Neuronal stem cell (in vitro differentiated cells): ENCODE measurements around the gene IL17D.
A peak's percentile ranks its signal among the peaks of the same experiment; 100 is the strongest.

Experiments
- DNase-seq: peaks from one replicate; pipeline ENCODE4 v3.0.0-alpha.2; 2013; ENCODE audit warnings: low spot score
- H2AFZ ChIP-seq: one replicate; pipeline ENCODE4 v1.6.1; 2013; ENCODE audit warnings: mild to moderate bottlenecking, low read length, inconsistent platforms
- H2AK5ac ChIP-seq: 2 replicates; pipeline ENCODE4 v1.6.1; 2013; ENCODE audit warnings: low read depth, mild to moderate bottlenecking, inconsistent platforms, low read length, moderate library complexity, mixed read lengths
- H2BK120ac ChIP-seq: 2 replicates; pipeline ENCODE4 v1.6.1; 2013; ENCODE audit warnings: low read depth, mild to moderate bottlenecking, inconsistent platforms, low read length, moderate library complexity, mixed read lengths
- H2BK12ac ChIP-seq: one replicate; pipeline ENCODE4 v1.6.1; 2013; ENCODE audit warnings: low read length, inconsistent platforms
- H2BK15ac ChIP-seq: 2 replicates; pipeline ENCODE4 v1.6.1; 2013; ENCODE audit warnings: mild to moderate bottlenecking, low read length, inconsistent platforms, mixed read lengths
- H2BK5ac ChIP-seq: one replicate; pipeline ENCODE4 v1.6.1; 2013; ENCODE audit warnings: inconsistent platforms, mild to moderate bottlenecking, low read length, moderate library complexity
- H3K14ac ChIP-seq: one replicate; pipeline ENCODE4 v1.6.1; 2013; ENCODE audit warnings: low read length, inconsistent platforms
- H3K18ac ChIP-seq: 2 replicates; pipeline ENCODE4 v1.6.1; 2013; ENCODE audit warnings: low read length, inconsistent platforms
- H3K23ac ChIP-seq: 2 replicates; pipeline ENCODE4 v1.6.1; 2013; ENCODE audit warnings: low read depth, mild to moderate bottlenecking, mixed read lengths, low read length, inconsistent platforms; ENCODE audit not compliant: poor library complexity
- H3K27ac ChIP-seq: replicated peaks from 3 replicates; pipeline ENCODE4 v1.5.1; 2013; ENCODE audit warnings: low read length, inconsistent platforms
- H3K27me3 ChIP-seq, 3 experiments: 2 replicates each; pipeline ENCODE4 v1.6.1; 2013; ENCODE audit warnings: low read length in 3 of 3, mild to moderate bottlenecking in 2 of 3, inconsistent platforms in 1 of 3, low read depth in 1 of 3, mixed read lengths in 1 of 3, moderate library complexity in 1 of 3; ENCODE audit not compliant: control insufficient read depth in 3 of 3, insufficient read depth in 3 of 3
- H3K36me3 ChIP-seq, 2 donors: replicated peaks in 1 of 2; 2 replicates each; pipeline ENCODE4 v1.6.1; 2013; ENCODE audit warnings: low read length in 2 of 2; ENCODE audit not compliant: control insufficient read depth in 2 of 2, insufficient read depth in 2 of 2
- H3K4ac ChIP-seq: 2 replicates; pipeline ENCODE4 v1.6.1; 2013; ENCODE audit warnings: inconsistent platforms, mild to moderate bottlenecking, low read length, moderate library complexity
- H3K4me1 ChIP-seq, 2 donors: 1 replicate in 1 of 2; 2 replicates in 1 of 2; pipeline ENCODE4 v1.6.1; 2013; ENCODE audit warnings: low read length in 2 of 2, low read depth in 1 of 2; ENCODE audit not compliant: control insufficient read depth in 2 of 2, insufficient read depth in 1 of 2
- H3K4me2 ChIP-seq: one replicate; pipeline ENCODE4 v1.6.1; 2013; ENCODE audit warnings: mild to moderate bottlenecking, low read length, inconsistent platforms; ENCODE audit not compliant: insufficient read depth, poor library complexity, severe bottlenecking
- H3K4me3 ChIP-seq, 2 donors: 2 replicates each; pipeline ENCODE4 v1.5.1; 2013; ENCODE audit warnings: low read length in 2 of 2, mild to moderate bottlenecking in 2 of 2, inconsistent platforms in 1 of 2, moderate library complexity in 1 of 2
- H3K79me1 ChIP-seq: one replicate; pipeline ENCODE4 v1.6.1; 2013; ENCODE audit warnings: low read depth, mild to moderate bottlenecking, inconsistent platforms, low read length, moderate library complexity
- H3K9ac ChIP-seq: one replicate; pipeline ENCODE4 v1.6.1; 2013; ENCODE audit warnings: mild to moderate bottlenecking, low read depth, low read length, inconsistent platforms; ENCODE audit not compliant: poor library complexity
- H3K9me3 ChIP-seq, 2 donors: replicated peaks in 1 of 2; 2 replicates each; pipeline versions ENCODE3 to v1.6.1; 2013; ENCODE audit warnings: low read length in 2 of 2, mild to moderate bottlenecking in 2 of 2, inconsistent platforms in 1 of 2, low read depth in 1 of 2, mixed read lengths in 1 of 2, moderate library complexity in 1 of 2; ENCODE audit not compliant: control insufficient read depth in 2 of 2, insufficient read depth in 1 of 2
- H4K8ac ChIP-seq: one replicate; pipeline ENCODE4 v1.6.1; 2013; ENCODE audit warnings: low read depth, mild to moderate bottlenecking, inconsistent platforms, low read length, moderate library complexity
- H4K91ac ChIP-seq: one replicate; pipeline ENCODE4 v1.6.1; 2013; ENCODE audit warnings: low read length, low read depth, mild to moderate bottlenecking, inconsistent platforms; ENCODE audit not compliant: poor library complexity
- WGBS, 2 donors: extraction: QIAGEN DNeasy Blood & Tissue Kit; methylation state at CpG; one replicate each; pipeline ENCODE4 v1.1.7; 2013; ENCODE audit warnings: missing lambda C conversion rate in 2 of 2, mixed read lengths in 1 of 2; ENCODE audit not compliant: insufficient read length in 2 of 2, insufficient replicate concordance in 1 of 2; ENCODE audit errors: extremely low coverage in 2 of 2; 5-methylcytosine and 5-hydroxymethylcytosine counted together

The IL17D gene

DNA sequence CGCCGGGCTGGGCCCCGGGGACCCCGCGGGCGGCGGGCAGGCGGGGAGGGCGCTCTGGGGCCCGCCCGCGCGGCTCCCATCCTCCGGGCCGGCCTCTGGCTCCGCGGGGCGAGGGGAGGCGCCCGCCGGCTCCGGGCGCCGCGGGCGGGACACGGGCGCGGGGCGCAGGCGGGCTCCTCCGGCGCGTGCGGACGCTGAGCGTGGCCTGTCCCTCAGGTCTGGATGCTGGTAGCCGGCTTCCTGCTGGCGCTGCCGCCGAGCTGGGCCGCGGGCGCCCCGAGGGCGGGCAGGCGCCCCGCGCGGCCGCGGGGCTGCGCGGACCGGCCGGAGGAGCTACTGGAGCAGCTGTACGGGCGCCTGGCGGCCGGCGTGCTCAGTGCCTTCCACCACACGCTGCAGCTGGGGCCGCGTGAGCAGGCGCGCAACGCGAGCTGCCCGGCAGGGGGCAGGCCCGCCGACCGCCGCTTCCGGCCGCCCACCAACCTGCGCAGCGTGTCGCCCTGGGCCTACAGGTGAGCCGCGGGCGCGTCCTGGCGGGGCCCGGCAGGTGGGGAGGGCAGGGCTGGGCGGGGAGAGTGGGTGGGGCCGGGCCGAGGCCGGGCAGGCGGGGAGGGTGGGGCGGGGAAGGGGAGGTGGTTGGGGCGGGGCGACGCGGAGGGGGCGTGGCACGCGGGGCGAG lies 420 bp downstream of the IL17D start:
- no peak overlapping the region for H3K27ac ChIP-seq
- peak overlapping the region; percentile 81 to 82 for H3K4me3 ChIP-seq
- H2BK12ac ChIP-seq, result no peak overlapping the region
- WGBS, 2 donors, result no CpG with 5 or more reads among the region's 98 CpGs
- H2BK15ac ChIP-seq, result no peak overlapping the region
- no peak overlapping the region for H2BK5ac ChIP-seq
- peak overlapping the region; percentile 83 for H2AFZ ChIP-seq
- H4K8ac ChIP-seq, result no peak overlapping the region
- no peak overlapping the region for H2BK120ac ChIP-seq
- H3K79me1 ChIP-seq, result no peaks in the 10 kb centered on the region
- no peaks in the 10 kb centered on the region for H3K9me3 ChIP-seq
- peak overlapping the region; percentile 51 for H3K4me2 ChIP-seq
- H2AK5ac ChIP-seq, result no peak overlapping the region
- H3K4me1 ChIP-seq, result peaks cover 0 to 8% of the 10 kb centered on the region in 2 donors
- H3K23ac ChIP-seq, result no peak overlapping the region
- no peak overlapping the region for H3K4ac ChIP-seq
- H3K14ac ChIP-seq, result no peak overlapping the region
- H3K27me3 ChIP-seq, result peaks cover 0 to 4% (median 0%) of the 10 kb centered on the region in 3 experiments
- no peak overlapping the region for H3K9ac ChIP-seq
- no peak overlapping the region for H4K91ac ChIP-seq
- peak overlapping the region; percentile 77 for H3K18ac ChIP-seq
- DNase-seq, result peak; percentile 67
- no peaks in the 10 kb centered on the region for H3K36me3 ChIP-seq

DNA sequence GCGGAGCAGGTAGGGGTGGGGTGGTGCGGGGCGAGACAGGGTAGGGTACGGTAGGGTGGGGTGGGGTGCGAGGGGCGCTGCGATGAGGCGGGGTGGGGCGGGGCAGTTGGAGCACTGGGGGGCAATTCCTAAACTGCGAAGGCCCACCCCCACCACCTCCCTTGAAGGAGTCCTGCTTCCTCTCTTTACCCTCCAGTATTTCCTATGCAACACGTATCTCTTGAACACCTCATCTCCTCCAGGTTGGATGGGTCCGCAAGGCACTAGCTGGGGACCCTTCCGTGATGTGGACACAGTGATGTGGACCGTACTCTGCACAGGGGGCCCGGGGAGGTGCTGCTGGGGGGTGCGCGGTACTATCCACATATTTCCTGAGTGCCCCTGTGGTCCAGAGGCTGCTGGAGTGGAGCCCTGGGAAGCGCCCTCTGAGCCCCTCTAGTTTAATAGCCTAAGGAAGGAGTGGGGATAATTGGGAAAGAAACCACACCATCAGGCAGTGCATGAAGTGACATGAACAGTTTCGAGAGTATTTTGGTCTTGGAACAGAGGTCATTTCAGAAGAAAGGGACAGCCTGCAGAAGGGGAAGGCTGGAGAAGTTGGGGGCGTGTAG lies 1.1 kb downstream of the IL17D start:
- Histone ChIP-seq H2AFZ (peak overlapping the region; percentile 72), H3K18ac (no peak overlapping the region), H3K9ac (no peak overlapping the region), H3K4me2 (peak overlapping the region; percentile 29), H3K23ac (no peak overlapping the region), H3K79me1 (no peaks in the 10 kb centered on the region), H3K27me3 (peaks cover 0 to 4% (median 0%) of the 10 kb centered on the region in 3 experiments), H3K36me3 (no peaks in the 10 kb centered on the region), H3K4me1 (peaks cover 0 to 8% of the 10 kb centered on the region in 2 donors), H2BK5ac (no peak overlapping the region), H3K4me3 (peak overlapping the region in 1 of 2 donors; percentile 8), H4K91ac (no peak overlapping the region), H2BK15ac (no peak overlapping the region), H3K27ac (peak overlapping the region; percentile 23), H4K8ac (no peak overlapping the region), H3K4ac (no peak overlapping the region), H2AK5ac (no peak overlapping the region), H2BK120ac (no peak overlapping the region), H3K14ac (no peak overlapping the region), H3K9me3 (no peaks in the 10 kb centered on the region), H2BK12ac (no peak overlapping the region)
- WGBS, 2 donors, result no CpG with 5 or more reads among the region's 20 CpGs
- DNase-seq, result no peak

- Histone ChIP-seq H3K36me3 (no peaks in the 10 kb centered on the region), H2BK15ac (no peak overlapping the region), H3K18ac (no peak overlapping the region), H2BK5ac (no peak overlapping the region), H3K9ac (no peak overlapping the region), H3K79me1 (no peaks in the 10 kb centered on the region), H4K8ac (no peak overlapping the region), H2BK120ac (no peak overlapping the region), H3K9me3 (no peaks in the 10 kb centered on the region), H2AK5ac (no peak overlapping the region), H2AFZ (no peak overlapping the region), H3K14ac (no peak overlapping the region), H3K27me3 (peaks cover 0 to 2% (median 0%) of the 10 kb centered on the region in 3 experiments), H3K4ac (no peak overlapping the region), H3K27ac (no peak overlapping the region), H3K4me3 (no peak overlapping the region), H4K91ac (no peak overlapping the region), H3K4me2 (no peak overlapping the region), H3K23ac (no peak overlapping the region), H2BK12ac (no peak overlapping the region), H3K4me1 (peaks cover 3 to 13% of the 10 kb centered on the region in 2 donors)
- no CpG with 5 or more reads among the region's 5 CpGs for WGBS, 2 donors
- DNase-seq, result no peak
Measured at GRCh38 chr13:20706661-20707060, 3.2 kb downstream of the IL17D start.

DNA sequence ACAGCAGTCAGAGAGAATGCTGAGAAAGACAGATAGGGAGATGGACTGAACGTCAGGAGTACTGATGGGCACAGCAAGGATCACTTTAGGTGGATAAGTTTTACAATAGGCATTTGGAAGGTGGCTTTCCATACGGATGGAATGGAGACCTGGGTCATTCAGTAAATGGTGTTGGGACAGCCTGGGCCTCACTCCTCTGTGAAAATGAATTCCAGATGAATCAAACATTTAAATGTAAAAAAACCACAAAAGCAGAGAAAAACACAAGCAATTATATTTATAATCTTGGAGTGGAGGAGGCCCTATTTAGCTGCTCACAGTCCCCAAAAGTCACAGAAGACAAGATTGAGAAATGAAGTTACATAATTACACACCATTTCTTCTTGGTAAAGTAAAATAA lies 4.7 kb downstream of the IL17D start:
- Histone ChIP-seq H3K79me1 (no peaks in the 10 kb centered on the region), H2AFZ (no peak overlapping the region), H3K4ac (no peak overlapping the region), H3K4me2 (no peak overlapping the region), H2BK120ac (no peak overlapping the region), H3K4me1 (peaks cover 5 to 16% of the 10 kb centered on the region in 2 donors), H3K23ac (no peak overlapping the region), H3K27ac (no peak overlapping the region), H3K18ac (no peak overlapping the region), H3K4me3 (no peak overlapping the region), H3K27me3 (no peaks in the 10 kb centered on the region), H2BK5ac (no peak overlapping the region), H2AK5ac (no peak overlapping the region), H4K91ac (no peak overlapping the region), H3K14ac (no peak overlapping the region), H4K8ac (no peak overlapping the region), H3K9ac (no peak overlapping the region), H3K36me3 (no peaks in the 10 kb centered on the region), H2BK12ac (no peak overlapping the region), H3K9me3 (no peaks in the 10 kb centered on the region), H2BK15ac (no peak overlapping the region)
- no CpG with 5 or more reads among the region's 2 CpGs for WGBS, 2 donors
- DNase-seq, result no peak
